Ramos (cell line): ENCODE data around the gene PAQR4.

Experiments used
- in situ Hi-C: fragments of 300-500 bp; cut with MboI; formaldehyde crosslinking; loops from one replicate; pipeline ENCODE4 v1.14.3; 2022; ENCODE audit warnings: low sequenced_read_pairs; ENCODE audit not compliant: unreplicated experiment

Gene PAQR4

DNA sequence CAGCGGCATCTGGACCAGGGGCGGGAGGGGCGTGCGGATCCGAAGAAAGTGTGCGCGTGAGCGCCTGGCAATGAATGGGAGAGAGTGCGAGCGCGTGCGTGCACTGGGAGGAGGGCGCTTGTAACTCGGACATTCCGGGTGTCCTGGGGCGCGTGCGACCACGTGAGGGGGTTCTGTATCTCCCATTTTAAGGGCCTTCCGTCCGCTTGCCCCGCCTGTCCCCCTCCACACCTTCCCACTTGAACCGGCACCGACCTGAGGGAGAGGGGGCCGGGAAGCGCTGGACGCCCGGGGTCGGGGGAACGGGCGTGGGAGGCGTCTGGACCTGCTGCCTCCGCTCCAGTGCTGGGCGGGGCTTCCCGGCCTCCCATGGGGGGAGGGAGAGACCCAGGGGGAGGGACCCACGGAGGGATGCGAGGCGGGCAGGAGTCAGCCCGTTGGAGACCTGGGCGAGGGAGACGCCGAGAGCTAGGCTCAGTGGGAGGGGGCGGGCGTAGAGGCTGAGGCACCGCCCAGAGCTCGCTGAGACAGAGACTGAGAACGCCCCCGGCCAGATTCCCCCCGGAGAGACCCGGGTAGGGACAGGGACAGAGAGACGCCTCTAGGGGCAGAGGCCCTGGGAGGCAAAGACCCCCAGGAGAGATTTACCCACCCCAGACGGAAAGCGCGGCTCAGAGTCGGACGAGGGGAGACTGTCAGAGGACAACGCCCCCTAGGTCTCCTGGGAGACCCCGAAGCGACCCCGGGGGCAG, 5.2 kb upstream of the PAQR4 start, which contains the start of gene KREMEN2:
Gene KREMEN2 (plus strand): TSS at position 553 of the 752 bp plus-strand sequence. CDS start 246 bp downstream, outside the sequence.
- in situ Hi-C loops, result no loop called here

DNA sequence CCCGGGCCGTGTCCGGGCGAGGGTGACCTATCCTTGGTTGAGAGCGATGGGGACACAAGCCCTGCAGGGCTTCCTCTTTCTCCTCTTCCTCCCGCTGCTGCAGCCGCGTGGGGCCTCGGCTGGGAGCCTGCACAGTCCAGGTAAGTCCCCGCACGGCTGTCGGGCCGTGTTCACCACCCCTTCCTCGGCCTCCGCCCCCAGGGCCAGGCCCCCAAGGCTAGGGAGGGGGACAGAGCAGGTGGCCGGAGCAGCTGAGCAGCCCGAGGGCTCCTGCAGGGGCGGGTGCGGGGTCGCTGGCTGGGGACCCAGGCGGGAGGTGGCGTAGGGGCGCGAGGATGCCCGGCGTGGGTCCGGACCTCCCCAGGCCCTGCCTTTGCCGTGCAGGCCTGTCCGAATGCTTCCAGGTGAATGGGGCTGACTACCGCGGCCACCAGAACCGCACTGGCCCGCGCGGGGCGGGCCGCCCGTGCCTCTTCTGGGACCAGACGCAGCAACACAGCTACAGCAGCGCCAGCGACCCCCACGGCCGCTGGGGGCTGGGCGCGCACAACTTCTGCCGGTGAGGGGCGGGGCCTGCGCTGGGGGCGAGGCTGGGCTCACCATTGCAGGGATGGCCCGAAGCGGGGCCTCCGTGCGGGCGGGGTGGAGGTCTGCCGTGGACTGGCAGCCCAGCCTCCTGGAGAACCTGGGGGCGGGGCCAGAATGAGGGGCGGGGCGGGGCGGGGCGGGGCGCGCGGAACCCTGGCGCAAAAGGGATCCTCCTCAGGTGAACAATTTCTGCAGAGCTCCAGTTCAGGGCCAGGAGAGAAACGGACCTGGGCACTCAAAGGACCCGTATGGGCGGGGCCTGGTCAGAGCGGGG, 4.4 kb upstream of the PAQR4 start:
- in situ Hi-C loops, result no loop called here

DNA sequence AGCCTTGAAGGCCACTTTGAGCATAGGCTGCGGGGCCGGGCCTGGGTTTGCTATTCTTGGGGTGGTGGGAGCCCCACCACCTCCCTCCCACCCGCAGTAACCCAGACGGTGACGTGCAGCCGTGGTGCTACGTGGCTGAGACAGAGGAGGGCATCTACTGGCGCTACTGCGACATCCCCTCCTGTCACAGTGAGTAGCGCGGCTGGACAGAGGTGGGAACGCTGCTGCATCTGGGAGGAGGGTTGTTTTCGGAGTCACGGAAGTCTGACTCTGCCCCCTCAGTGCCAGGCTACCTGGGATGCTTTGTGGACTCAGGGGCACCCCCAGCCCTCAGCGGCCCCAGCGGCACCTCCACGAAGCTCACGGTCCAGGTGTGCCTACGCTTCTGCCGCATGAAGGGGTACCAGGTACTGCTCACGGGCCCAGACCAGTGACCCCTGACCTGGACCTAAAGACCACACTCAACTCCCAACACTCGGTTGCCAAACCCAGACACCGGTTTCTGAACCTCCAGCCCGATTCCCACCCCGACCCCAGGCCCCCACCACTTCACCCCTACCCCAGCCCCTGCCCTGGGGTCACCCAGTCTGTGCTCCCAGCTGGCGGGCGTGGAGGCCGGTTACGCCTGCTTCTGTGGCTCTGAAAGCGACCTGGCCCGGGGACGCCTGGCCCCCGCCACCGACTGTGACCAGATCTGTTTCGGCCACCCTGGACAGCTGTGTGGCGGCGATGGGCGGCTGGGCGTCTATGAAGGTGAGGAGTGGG, 2.9 kb upstream of the PAQR4 start:
- in situ Hi-C loops, result no loop called here

GRCh38 chr16:2966808-2967191, 2.3 kb upstream of the PAQR4 start:
- in situ Hi-C loops, result no loop called here

DNA sequence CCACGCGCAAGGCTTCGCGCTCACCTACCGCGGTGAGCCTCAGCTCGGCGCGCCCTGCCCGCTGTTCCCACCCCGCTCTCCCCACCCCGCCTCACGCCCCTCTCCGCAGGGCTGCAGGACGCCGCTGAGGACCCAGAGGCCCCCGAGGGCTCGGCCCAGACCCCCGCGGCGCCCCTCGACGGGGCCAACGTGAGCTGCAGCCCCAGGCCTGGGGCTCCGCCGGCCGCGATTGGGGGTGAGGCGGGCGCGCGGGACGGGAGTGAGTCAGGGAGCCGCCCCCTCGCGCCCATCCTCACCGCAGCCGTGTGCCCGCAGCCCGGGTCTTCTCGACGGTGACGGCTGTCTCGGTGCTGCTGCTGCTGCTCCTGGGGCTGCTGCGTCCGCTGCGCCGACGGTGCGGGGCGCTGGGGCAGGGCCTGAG, 1.9 kb upstream of the PAQR4 start:
- in situ Hi-C loops, result no loop called here

GRCh38 chr16:2967721-2968161, 1.4 kb upstream of the PAQR4 start:
- in situ Hi-C loops, result no loop called here

DNA sequence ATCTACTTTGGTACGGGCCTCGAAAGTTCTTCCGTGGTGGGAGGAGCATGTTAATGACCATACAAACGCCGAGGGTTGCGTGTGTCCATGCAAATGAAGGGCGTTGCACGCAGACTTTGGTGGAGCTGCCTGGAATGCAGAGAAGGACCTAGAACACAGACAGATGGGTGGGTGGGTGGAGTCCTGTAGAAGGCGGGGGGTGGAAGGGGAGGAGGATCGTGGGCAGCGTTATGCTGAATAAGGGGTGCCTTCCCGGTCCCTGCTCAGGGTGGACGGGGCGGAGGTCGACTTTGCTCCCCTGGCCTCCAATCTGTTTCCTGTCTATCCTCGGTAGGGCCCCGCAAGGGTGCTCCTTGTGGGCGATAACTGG, 795 bp upstream of the PAQR4 start:
- in situ Hi-C loops, result no loop called here

- in situ Hi-C loops, result no loop called here
Measured at GRCh38 chr16:2969545-2970521, 685 bp downstream of the PAQR4 start.

- in situ Hi-C loops, result no loop called here
Measured at GRCh38 chr16:2970563-2970962, 1.4 kb downstream of the PAQR4 start.

GRCh38 chr16:2971134-2971984, 2.2 kb downstream of the PAQR4 start:
- in situ Hi-C loops, result no loop called here

DNA sequence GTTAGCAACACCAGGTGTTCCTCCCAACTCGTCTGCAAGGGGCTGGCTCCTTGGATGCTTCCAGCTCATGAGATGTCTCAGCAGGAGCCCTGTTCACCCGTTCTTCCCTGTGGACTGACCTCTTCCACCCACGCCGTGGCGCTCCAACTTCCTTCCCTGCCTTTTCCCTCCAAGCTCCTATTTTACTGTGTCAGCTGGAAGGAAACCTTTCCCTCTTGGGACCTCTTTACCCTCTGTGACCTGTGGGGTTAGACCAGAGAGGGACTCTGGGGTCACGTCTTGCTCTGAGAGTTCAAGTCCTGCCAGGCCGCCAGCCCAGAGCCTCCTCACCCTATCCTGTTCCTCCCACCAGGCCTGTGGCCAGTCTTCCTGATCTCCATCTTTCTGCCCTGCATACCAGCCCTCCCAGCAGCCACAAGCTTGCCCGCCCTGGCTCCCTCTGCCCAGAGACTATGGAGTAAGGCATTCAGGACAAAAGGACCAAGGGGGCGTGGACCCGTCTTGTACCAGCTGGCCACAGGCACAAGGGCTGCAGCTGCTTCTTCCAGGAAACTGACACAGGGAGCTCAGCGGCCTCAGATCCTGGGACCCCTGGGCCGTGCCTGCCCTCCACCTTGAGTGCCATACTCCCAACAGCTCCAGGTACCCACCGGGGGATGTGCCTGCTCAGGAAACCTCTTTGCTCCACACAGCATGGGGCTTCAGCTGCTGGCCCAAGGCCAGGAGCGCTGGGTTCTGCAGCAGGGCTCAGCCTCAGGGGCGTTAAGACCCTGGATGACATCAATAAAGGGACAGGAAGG, 3.0 kb downstream of the PAQR4 start:
- in situ Hi-C loops, result no loop called here

- in situ Hi-C loops, result no loop called here
Measured at GRCh38 chr16:2973093-2973492, 3.9 kb downstream of the PAQR4 start.

GRCh38 chr16:2973605-2974318, 4.6 kb downstream of the PAQR4 start:
- in situ Hi-C loops, result no loop called here

GRCh38 chr16:2974319-2975056, 5.3 kb downstream of the PAQR4 start:
- in situ Hi-C loops, result no loop called here

DNA sequence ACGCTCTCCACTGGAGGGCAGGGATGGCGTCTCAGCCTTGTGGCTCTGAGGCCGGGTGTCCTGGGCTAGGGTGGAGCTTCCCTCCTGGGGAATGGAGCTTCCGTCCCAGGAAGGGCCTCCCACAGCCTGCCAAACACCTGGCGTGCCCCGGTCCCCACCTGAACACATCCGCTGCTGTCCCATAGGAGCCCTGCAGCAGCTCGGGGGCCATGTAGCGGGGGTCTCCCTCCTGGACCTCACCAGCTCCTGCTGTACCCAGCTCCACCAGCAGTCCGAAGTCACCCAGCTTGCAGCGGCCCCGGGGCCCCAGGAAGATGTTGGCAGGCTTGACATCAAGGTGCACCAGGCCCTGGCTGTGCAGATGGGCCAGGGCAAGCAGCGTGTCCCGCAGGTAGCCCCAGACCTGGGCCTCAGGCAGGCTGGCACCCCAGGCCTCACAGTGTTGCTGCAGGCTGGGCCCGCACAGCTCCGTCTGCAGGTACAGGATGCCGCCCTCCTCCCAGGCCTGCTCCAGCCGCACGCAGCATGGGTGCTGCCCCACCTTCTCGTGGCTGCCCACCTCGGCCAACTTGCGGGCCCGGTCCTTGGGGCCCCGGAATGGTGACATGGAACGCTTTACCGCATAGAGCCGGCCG, 6.1 kb downstream of the PAQR4 start:
- in situ Hi-C loops, result no loop called here

DNA sequence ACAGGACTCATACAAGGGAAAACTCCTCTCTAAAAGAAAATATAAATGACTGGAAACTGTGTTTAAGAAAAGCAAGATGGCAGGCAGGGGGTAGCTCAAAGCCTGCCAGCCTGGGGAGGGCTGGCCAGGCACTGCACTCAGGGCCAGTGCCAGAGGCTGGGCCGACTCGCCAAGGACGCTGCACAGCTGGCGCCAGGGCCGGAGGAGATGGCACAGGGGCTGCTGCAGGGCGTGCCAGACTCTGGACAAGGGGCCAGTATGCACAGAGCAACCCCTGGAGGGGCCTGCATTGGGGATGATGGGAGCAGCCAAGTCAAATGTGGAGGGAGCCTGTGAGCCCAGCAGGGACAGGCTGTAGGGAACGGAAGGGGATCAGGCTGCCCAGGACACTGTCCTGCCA, 7.1 kb downstream of the PAQR4 start:
- in situ Hi-C loops, result no loop called here
